GM12891 (cell line): ENCODE results near the gene CATSPERE.

Experiments
- POLR2A ChIP-seq: IDR thresholded peaks from 2 replicates; pipeline ENCODE4 v1.6.1; 2011; ENCODE audit warnings: low read depth, low read length, control low read depth
- POLR2AphosphoS5 ChIP-seq: IDR thresholded peaks from 2 replicates; pipeline ENCODE4 v1.6.1; 2011; ENCODE audit warnings: low read depth, low read length, control low read depth
- TAF1 ChIP-seq: IDR thresholded peaks from 2 replicates; pipeline ENCODE4 v1.6.1; 2011; ENCODE audit warnings: low read depth, low read length, control low read depth

GRCh38 chr1:244660595-244660994, 199.5 kb downstream of the CATSPERE start:
- TF ChIP-seq POLR2A, result no peak
- no peak for TF ChIP-seq POLR2AphosphoS5
- TF ChIP-seq TAF1, result no peak
